HCT116 (cell line): ENCODE measurements around the gene LDB2. TPM values are rescaled to one million over a fixed set of nuclear protein-coding genes. Genes with fewer than 3 reads are reported as not detected.

Experiments used
- ATAC-seq: fragments of 200-7000 bp; cut with Tn5 transposase; 2 replicates; pipeline ENCODE4 v1.9.1; 2020; ENCODE audit warnings: mild to moderate bottlenecking, moderate library complexity
- BruUV-seq: library from RNA; stranded (reverse); fragments of 400-500 nt; replicated peaks from 2 replicates; lab custom pipeline; 2021; lab: Mats Ljungman, UMichigan
- CTCF ChIA-PET: fragments of 300-600 bp; sonication (Branson Sonifier 250); formaldehyde crosslinking; loops from one replicate; lab custom pipeline; 2021; ENCODE audit warnings: antibody characterized with exemption; lab: Charles Lee
- POLR2A ChIA-PET: fragments of 300-600, 350-600 bp; sonication (Branson Sonifier 250); formaldehyde crosslinking; loops from one replicate; lab custom pipeline; 2021; ENCODE audit warnings: antibody characterized with exemption; lab: Charles Lee
- RAD21 ChIA-PET, 2 experiments: fragments of 300-600 bp; sonication (Branson Sonifier 250); formaldehyde crosslinking; loops; one replicate each; lab custom pipeline; 2023; ENCODE audit warnings: low total read pairs in 2 of 2; ENCODE audit not compliant: uncharacterized antibody in 2 of 2, unreplicated experiment in 2 of 2, low non-redundant PET in 1 of 2; lab: Charles Lee
- DNase-seq: peaks from one replicate; pipeline ENCODE4 v3.0.0-alpha.2; 2010; ENCODE audit warnings: low read depth, low spot score
- H2AFZ ChIP-seq: fragments of 200-600 bp; shearing (Covaris generic), sonication (generic); 2 replicates; pipeline ENCODE4 v1.6.1; 2017; ENCODE audit warnings: low read depth, mixed run types, mixed read lengths, antibody characterized with exemption, low read length; ENCODE audit not compliant: poor library complexity, severe bottlenecking
- H3K27ac ChIP-seq: 2 replicates; pipeline ENCODE4 v1.5.1; 2012; ENCODE audit warnings: low read depth, low read length
- H3K27me3 ChIP-seq: fragments of 200-600 bp; sonication (generic); 2 replicates; pipeline ENCODE4 v1.6.1; 2016; ENCODE audit warnings: mixed run types, low read length, mixed read lengths; ENCODE audit not compliant: insufficient read depth
- H3K36me3 ChIP-seq, 2 experiments: fragments of 200-500 bp in 1 of 2; fragments of 200-600 bp in 1 of 2; sonication (Bioruptor generic) in 1 of 2; sonication (generic) in 1 of 2; 2 replicates each; pipeline versions ENCODE4 v1.5.1 to v1.6.1; 2014 to 2016; ENCODE audit warnings: low read length in 2 of 2, inconsistent platforms in 1 of 2, mixed read lengths in 1 of 2, mixed run types in 1 of 2; ENCODE audit not compliant: insufficient read depth in 2 of 2, control insufficient read depth in 1 of 2
- H3K4me1 ChIP-seq, 2 experiments: fragments of 200-600 bp in 1 of 2; sonication (generic) in 1 of 2; 2 replicates each; pipeline versions ENCODE4 v1.5.1 to v1.6.1; 2012 to 2017; ENCODE audit warnings: low read length in 2 of 2, inconsistent platforms in 1 of 2, mild to moderate bottlenecking in 1 of 2, mixed read lengths in 1 of 2, mixed run types in 1 of 2, moderate library complexity in 1 of 2; ENCODE audit not compliant: insufficient read depth in 2 of 2, control insufficient read depth in 1 of 2
- H3K4me2 ChIP-seq: fragments of 200-600 bp; sonication (generic); 2 replicates; pipeline ENCODE4 v1.6.1; 2017; ENCODE audit warnings: mixed run types, low read length, mixed read lengths
- H3K4me3 ChIP-seq, 2 experiments: fragments of 200-600 bp in 1 of 2; sonication (generic) in 1 of 2; replicated peaks in 1 of 2; 2 replicates each; pipeline ENCODE4 v1.5.1; 2011 to 2016; ENCODE audit warnings: low read length in 2 of 2, control low read depth in 1 of 2, low read depth in 1 of 2, mild to moderate bottlenecking in 1 of 2, mixed read lengths in 1 of 2, mixed run types in 1 of 2
- H3K79me2 ChIP-seq: fragments of 200-600 bp; sonication (generic); 2 replicates; pipeline ENCODE4 v1.6.1; 2017; ENCODE audit warnings: mild to moderate bottlenecking, mixed run types, low read length, moderate library complexity, mixed read lengths; ENCODE audit not compliant: insufficient read depth
- H3K9ac ChIP-seq: fragments of 200-600 bp; sonication (generic); 2 replicates; pipeline ENCODE4 v1.6.1; 2016; ENCODE audit warnings: low read length, mixed read lengths
- H3K9me2 ChIP-seq: fragments of 200-600 bp; sonication (generic), shearing (Covaris generic); 2 replicates; pipeline ENCODE4 v1.6.1; 2017; ENCODE audit warnings: mixed run types, mild to moderate bottlenecking, moderate library complexity; ENCODE audit not compliant: insufficient read depth
- H3K9me3 ChIP-seq, 2 experiments: fragments of 200-500 bp in 1 of 2; fragments of 200-600 bp in 1 of 2; sonication (Bioruptor generic) in 1 of 2; sonication (generic) in 1 of 2; 2 replicates each; pipeline ENCODE4 v1.6.1; 2014 to 2017; ENCODE audit warnings: low read length in 2 of 2, mixed read lengths in 2 of 2, inconsistent platforms in 1 of 2, low read depth in 1 of 2, mild to moderate bottlenecking in 1 of 2, mixed run types in 1 of 2, moderate library complexity in 1 of 2; ENCODE audit not compliant: control insufficient read depth in 1 of 2, insufficient read depth in 1 of 2
- H4K20me1 ChIP-seq: fragments of 200-600 bp; sonication (generic), shearing (Covaris generic); 2 replicates; pipeline ENCODE4 v1.6.1; 2017; ENCODE audit warnings: mixed run types, mild to moderate bottlenecking, moderate library complexity; ENCODE audit not compliant: insufficient read depth
- CEBPB ChIP-seq: IDR thresholded peaks from 2 replicates; pipeline ENCODE4 v1.6.1; 2012; ENCODE audit warnings: low read depth
- EZH2phosphoT487 ChIP-seq: fragments of 200-600 bp; IDR thresholded peaks from 2 replicates; pipeline ENCODE4 v1.6.1; 2018; ENCODE audit warnings: antibody characterized with exemption, borderline replicate concordance
- SIN3A ChIP-seq: IDR thresholded peaks from 2 replicates; pipeline ENCODE4 v1.6.1; 2012; ENCODE audit warnings: low read depth
- SP1 ChIP-seq: IDR thresholded peaks from 2 replicates; pipeline ENCODE4 v1.6.1; 2012; ENCODE audit warnings: low read depth
- TCF7L2 ChIP-seq: IDR thresholded peaks from 2 replicates; pipeline ENCODE4 v1.7.0; 2011; ENCODE audit warnings: borderline replicate concordance, inconsistent platforms; ENCODE audit not compliant: insufficient read depth, insufficient read length; ENCODE audit errors: extremely low read depth
- ZFX ChIP-seq: fragments of 450-650 bp; IDR thresholded peaks from 2 replicates; pipeline ENCODE4 v1.6.1; 2017
- intact Hi-C: fragments of 100-400 bp; cut with micrococcal nuclease; formaldehyde crosslinking; loops from 2 replicates; pipeline ENCODE4 v1.10.0; 2022
- total RNA-seq: library from RNA; stranded (reverse); gene quantifications from one replicate; pipeline ENCODE4 v1.2.1, GENCODE V29; 2021; ENCODE audit not compliant: unreplicated experiment
- TF ChIP-seq, protein P1 (sequence below), 3 experiments: fragments of 200-600 bp in 1 of 3; sonication (generic) in 1 of 3; IDR thresholded peaks in 2 of 3; conservative IDR thresholded peaks in 1 of 3; 2 replicates each; pipeline ENCODE4 v1.5.1; 2012 to 2017; ENCODE audit warnings: low read depth in 2 of 3, low read length in 2 of 3, antibody characterized with exemption in 1 of 3, borderline replicate concordance in 1 of 3, control low read depth in 1 of 3, mild to moderate bottlenecking in 1 of 3, mixed read lengths in 1 of 3, mixed run types in 1 of 3, moderate library complexity in 1 of 3; ENCODE audit not compliant: insufficient read depth in 1 of 3
- TF ChIP-seq, protein P2 (sequence below): IDR thresholded peaks from 2 replicates; pipeline ENCODE4 v1.6.1; 2012; ENCODE audit warnings: low read depth
- TF ChIP-seq, protein P3 (sequence below): IDR thresholded peaks from 2 replicates; pipeline ENCODE4 v1.6.1; 2012

Gene LDB2
- total RNA-seq, 1 experiment from 2014 or later: 0.12 TPM

DNA sequence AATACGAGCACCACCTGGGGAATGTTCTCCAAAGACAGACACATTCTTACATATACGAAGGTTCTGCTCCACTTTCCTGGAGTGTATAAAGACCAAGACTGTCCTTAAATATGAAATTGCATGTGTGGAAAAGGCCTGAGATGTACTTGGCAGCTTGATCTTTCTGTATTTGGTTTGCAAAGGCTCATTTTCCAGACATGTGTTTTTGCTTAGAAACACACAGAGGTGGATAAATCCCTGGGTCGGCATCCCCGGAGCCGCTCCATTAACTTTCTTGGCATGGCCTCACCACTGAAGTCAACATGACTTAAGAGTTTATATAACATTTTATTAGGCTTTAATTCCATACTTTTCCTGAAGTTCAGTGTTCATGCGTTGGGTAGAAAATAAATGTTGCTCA, 239.4 kb downstream of the LDB2 start (continued):
- TF ChIP-seq SIN3A: no peak

DNA sequence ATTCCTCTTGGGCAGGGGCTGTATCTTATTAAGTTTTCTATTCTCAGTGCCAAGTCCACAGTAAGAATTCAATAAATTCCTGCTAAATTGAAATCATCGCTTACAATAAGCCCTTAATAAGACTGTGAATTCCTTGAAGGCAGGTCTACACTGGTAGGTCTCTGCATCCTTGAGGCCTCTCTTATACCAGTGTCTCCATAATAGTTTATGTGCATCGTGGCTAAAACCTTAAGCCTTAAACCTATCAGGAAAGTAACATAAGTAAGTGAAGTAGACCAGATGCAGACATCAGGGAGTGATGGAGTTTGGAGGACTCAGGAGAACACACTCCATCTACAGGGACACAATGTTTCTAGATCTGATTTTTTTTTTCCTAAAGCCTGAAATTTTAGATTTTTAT, 240.3 kb downstream of the LDB2 start:
- no peaks in the 10 kb centered on the region for H3K36me3 ChIP-seq
- BruUV-seq: no TSS peak
- H3K9ac ChIP-seq: no peak overlapping the region
- no peak for ATAC-seq
- no peak overlapping the region for H3K27ac ChIP-seq
- H4K20me1 ChIP-seq: no peaks in the 10 kb centered on the region
- no peak overlapping the region for H2AFZ ChIP-seq
- H3K9me2 ChIP-seq: no peaks in the 10 kb centered on the region
- ChIA-PET POLR2A (no interaction called here), RAD21 (no interaction called here), CTCF (no interaction called here)
- peaks cover 9% of the 10 kb centered on the region for H3K27me3 ChIP-seq
- H3K79me2 ChIP-seq: no peaks in the 10 kb centered on the region
- no peak overlapping the region for H3K4me3 ChIP-seq
- intact Hi-C loops: no loop called here
- H3K4me1 ChIP-seq: no peaks in the 10 kb centered on the region
- TF ChIP-seq SP1: no peak
- TF ChIP-seq CEBPB: no peak
- TF ChIP-seq, protein P1, sequence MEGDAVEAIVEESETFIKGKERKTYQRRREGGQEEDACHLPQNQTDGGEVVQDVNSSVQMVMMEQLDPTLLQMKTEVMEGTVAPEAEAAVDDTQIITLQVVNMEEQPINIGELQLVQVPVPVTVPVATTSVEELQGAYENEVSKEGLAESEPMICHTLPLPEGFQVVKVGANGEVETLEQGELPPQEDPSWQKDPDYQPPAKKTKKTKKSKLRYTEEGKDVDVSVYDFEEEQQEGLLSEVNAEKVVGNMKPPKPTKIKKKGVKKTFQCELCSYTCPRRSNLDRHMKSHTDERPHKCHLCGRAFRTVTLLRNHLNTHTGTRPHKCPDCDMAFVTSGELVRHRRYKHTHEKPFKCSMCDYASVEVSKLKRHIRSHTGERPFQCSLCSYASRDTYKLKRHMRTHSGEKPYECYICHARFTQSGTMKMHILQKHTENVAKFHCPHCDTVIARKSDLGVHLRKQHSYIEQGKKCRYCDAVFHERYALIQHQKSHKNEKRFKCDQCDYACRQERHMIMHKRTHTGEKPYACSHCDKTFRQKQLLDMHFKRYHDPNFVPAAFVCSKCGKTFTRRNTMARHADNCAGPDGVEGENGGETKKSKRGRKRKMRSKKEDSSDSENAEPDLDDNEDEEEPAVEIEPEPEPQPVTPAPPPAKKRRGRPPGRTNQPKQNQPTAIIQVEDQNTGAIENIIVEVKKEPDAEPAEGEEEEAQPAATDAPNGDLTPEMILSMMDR (IDR thresholded peaks at IDR 0.05 in 2 of 3, conservative IDR thresholded peaks at IDR 0.05 in 1 of 3; ENCODE audit: borderline replicate concordance in 1 of 3, insufficient read depth in 1 of 3, low read depth in 2 of 3, low read length in 2 of 3): no peak
- TF ChIP-seq, protein P2, sequence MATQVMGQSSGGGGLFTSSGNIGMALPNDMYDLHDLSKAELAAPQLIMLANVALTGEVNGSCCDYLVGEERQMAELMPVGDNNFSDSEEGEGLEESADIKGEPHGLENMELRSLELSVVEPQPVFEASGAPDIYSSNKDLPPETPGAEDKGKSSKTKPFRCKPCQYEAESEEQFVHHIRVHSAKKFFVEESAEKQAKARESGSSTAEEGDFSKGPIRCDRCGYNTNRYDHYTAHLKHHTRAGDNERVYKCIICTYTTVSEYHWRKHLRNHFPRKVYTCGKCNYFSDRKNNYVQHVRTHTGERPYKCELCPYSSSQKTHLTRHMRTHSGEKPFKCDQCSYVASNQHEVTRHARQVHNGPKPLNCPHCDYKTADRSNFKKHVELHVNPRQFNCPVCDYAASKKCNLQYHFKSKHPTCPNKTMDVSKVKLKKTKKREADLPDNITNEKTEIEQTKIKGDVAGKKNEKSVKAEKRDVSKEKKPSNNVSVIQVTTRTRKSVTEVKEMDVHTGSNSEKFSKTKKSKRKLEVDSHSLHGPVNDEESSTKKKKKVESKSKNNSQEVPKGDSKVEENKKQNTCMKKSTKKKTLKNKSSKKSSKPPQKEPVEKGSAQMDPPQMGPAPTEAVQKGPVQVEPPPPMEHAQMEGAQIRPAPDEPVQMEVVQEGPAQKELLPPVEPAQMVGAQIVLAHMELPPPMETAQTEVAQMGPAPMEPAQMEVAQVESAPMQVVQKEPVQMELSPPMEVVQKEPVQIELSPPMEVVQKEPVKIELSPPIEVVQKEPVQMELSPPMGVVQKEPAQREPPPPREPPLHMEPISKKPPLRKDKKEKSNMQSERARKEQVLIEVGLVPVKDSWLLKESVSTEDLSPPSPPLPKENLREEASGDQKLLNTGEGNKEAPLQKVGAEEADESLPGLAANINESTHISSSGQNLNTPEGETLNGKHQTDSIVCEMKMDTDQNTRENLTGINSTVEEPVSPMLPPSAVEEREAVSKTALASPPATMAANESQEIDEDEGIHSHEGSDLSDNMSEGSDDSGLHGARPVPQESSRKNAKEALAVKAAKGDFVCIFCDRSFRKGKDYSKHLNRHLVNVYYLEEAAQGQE: no peak
- TF ChIP-seq ZFX: no peak
- TF ChIP-seq, protein P3, sequence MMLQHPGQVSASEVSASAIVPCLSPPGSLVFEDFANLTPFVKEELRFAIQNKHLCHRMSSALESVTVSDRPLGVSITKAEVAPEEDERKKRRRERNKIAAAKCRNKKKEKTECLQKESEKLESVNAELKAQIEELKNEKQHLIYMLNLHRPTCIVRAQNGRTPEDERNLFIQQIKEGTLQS: no peak
- no peak for TF ChIP-seq TCF7L2
- TF ChIP-seq EZH2phosphoT487: no peak
- no peak overlapping the region for H3K4me2 ChIP-seq
- H3K9me3 ChIP-seq: no peaks in the 10 kb centered on the region
- no peak for DNase-seq
